HepG2 (cell line): ENCODE data around the gene TMCC1. TPM values are rescaled to one million over a fixed set of nuclear protein-coding genes. Genes with fewer than 3 reads are reported as not detected.

Source experiments
- CC2D1A ChIP-seq: sonication (generic); formaldehyde crosslinking; IDR thresholded peaks from 2 replicates; pipeline ENCODE4 v1.8.1; 2023; ENCODE audit warnings: mild to moderate bottlenecking, missing genetic modification reagents
- LBX2 ChIP-seq: sonication (generic); formaldehyde crosslinking; IDR thresholded peaks from 2 replicates; pipeline ENCODE4 v1.5.0; 2020; ENCODE audit warnings: missing genetic modification reagents, mild to moderate bottlenecking, borderline replicate concordance
- PAXIP1 ChIP-seq: sonication (generic); formaldehyde crosslinking; conservative IDR thresholded peaks from 2 replicates; pipeline ENCODE4 v1.4.0; 2020; ENCODE audit warnings: mild to moderate bottlenecking, missing genetic modification reagents, moderate library complexity
- PHF21A ChIP-seq: sonication (generic); formaldehyde crosslinking; IDR thresholded peaks from 2 replicates; pipeline ENCODE4 v1.5.0; 2020; ENCODE audit warnings: mild to moderate bottlenecking, missing genetic modification reagents
- RARG ChIP-seq: sonication (generic); formaldehyde crosslinking; IDR thresholded peaks from 2 replicates; pipeline ENCODE4 v1.4.0; 2020; ENCODE audit warnings: low read depth, mild to moderate bottlenecking, missing genetic modification reagents
- STAT5B ChIP-seq: sonication (generic); formaldehyde crosslinking; IDR thresholded peaks from 2 replicates; pipeline ENCODE4 v1.4.0; 2020; ENCODE audit warnings: missing genetic modification reagents
- TAF1 ChIP-seq: sonication (generic); formaldehyde crosslinking; IDR thresholded peaks from 2 replicates; pipeline ENCODE4 v1.4.0; 2020; ENCODE audit warnings: missing genetic modification reagents
- TBX3 ChIP-seq: fragments of 450-650 bp; IDR thresholded peaks from 2 replicates; pipeline ENCODE4 v1.6.1; 2017; ENCODE audit warnings: antibody characterized with exemption, mild to moderate bottlenecking, inconsistent platforms, borderline replicate concordance
- TFAP4 ChIP-seq: sonication (generic); IDR thresholded peaks from 2 replicates; pipeline ENCODE4 v1.6.1; 2016; ENCODE audit warnings: low read depth, borderline replicate concordance
- TIGD3 ChIP-seq: sonication (generic); formaldehyde crosslinking; IDR thresholded peaks from 2 replicates; pipeline ENCODE4 v1.5.1; 2020; ENCODE audit warnings: mild to moderate bottlenecking, missing genetic modification reagents, borderline replicate concordance
- ZBTB20 ChIP-seq: sonication (generic); formaldehyde crosslinking; IDR thresholded peaks from 2 replicates; pipeline ENCODE4 v1.8.1; 2023; ENCODE audit warnings: missing genetic modification reagents, low read depth, mild to moderate bottlenecking, borderline replicate concordance
- ZFP91 ChIP-seq: sonication (generic); formaldehyde crosslinking; IDR thresholded peaks from 2 replicates; pipeline ENCODE4 v1.9.0; 2022; ENCODE audit warnings: missing genetic modification reagents, mild to moderate bottlenecking, borderline replicate concordance
- ZNF280B ChIP-seq: sonication (generic); formaldehyde crosslinking; IDR thresholded peaks from 2 replicates; pipeline ENCODE4 v1.5.0; 2020; ENCODE audit warnings: missing genetic modification reagents, mild to moderate bottlenecking, borderline replicate concordance
- ZNF34 ChIP-seq: sonication (generic); formaldehyde crosslinking; IDR thresholded peaks from 2 replicates; pipeline ENCODE4 v1.4.0; 2020; ENCODE audit warnings: mild to moderate bottlenecking, missing genetic modification reagents, borderline replicate concordance
- ZNF451 ChIP-seq: sonication (generic); formaldehyde crosslinking; IDR thresholded peaks from 2 replicates; pipeline ENCODE4 v1.5.0; 2020; ENCODE audit warnings: mild to moderate bottlenecking, missing genetic modification reagents
- ZNF574 ChIP-seq: sonication (generic); formaldehyde crosslinking; IDR thresholded peaks from 2 replicates; pipeline ENCODE4 v1.4.0; 2020; ENCODE audit warnings: missing genetic modification reagents
- ZNF670 ChIP-seq: sonication (generic); formaldehyde crosslinking; IDR thresholded peaks from 2 replicates; pipeline ENCODE4 v1.8.0; 2022; ENCODE audit warnings: mild to moderate bottlenecking, missing genetic modification reagents, borderline replicate concordance
- polyA plus RNA-seq, 8 experiments: library from polyadenylated mRNA; depleted of rRNA in 3 of 8; stranded (reverse) in 7 of 8; unstranded in 1 of 8; fragments of >200 nt; fragmentation: Illumina TruSeq in 4 of 8; extraction: Trizol in 4 of 8; gene quantifications; 2 replicates each; pipeline versions ENCODE4 v1.2.1 to v1.2.3, GENCODE V29; 2011 to 2016; ENCODE audit warnings: low read depth in 4 of 8, missing spikeins in 1 of 8, mixed read lengths in 1 of 8; ENCODE audit not compliant: insufficient read depth in 1 of 8
- total RNA-seq, 5 experiments: library from RNA; depleted of rRNA; stranded (reverse); fragments of >200 nt; fragmentation: Illumina TruSeq; extraction: Trizol; gene quantifications; 2 replicates each; pipeline ENCODE4 v1.2.3, GENCODE V29; 2016; ENCODE audit warnings: low read depth in 1 of 5

The TMCC1 gene
- total and polyA plus RNA-seq, 2 of the 13 experiments (the other 11 are each of a cell fraction or from before 2014, with no cell fraction given), result 12.1 to 264 TPM

GRCh38 chr3:129890125-129890524, 3.4 kb downstream of the TMCC1 start (continued):
- TF ChIP-seq ZBTB20 (CRISPR knock-in tag) (peak; percentile 44; the same call in 1 of the 2 replicates), ZNF280B (CRISPR knock-in tag) (no peak), ZNF670 (CRISPR knock-in tag) (no peak), TIGD3 (CRISPR knock-in tag) (no peak), STAT5B (CRISPR knock-in tag) (no peak), ZNF574 (CRISPR knock-in tag) (no peak), ZNF34 (no peak), PHF21A (CRISPR knock-in tag) (no peak), TBX3 (no peak), RARG (CRISPR knock-in tag) (no peak), PAXIP1 (CRISPR knock-in tag) (peak; percentile 65), TAF1 (CRISPR knock-in tag) (no peak), CC2D1A (no peak), ZFP91 (no peak), ZNF451 (CRISPR knock-in tag) (no peak), TFAP4 (peak; percentile 95), LBX2 (no peak)
